HepG2 (cell line): Measurements from ENCODE around the gene FANCF. TPM values are rescaled to one million over a fixed set of nuclear protein-coding genes. Genes with fewer than 3 reads are reported as not detected.

Source experiments
- CBX5 ChIP-seq: sonication (generic); formaldehyde crosslinking; IDR thresholded peaks from 2 replicates; pipeline ENCODE4 v1.4.0; 2020; ENCODE audit warnings: missing genetic modification reagents, borderline replicate concordance
- HNF4A ChIP-seq: sonication (generic); formaldehyde crosslinking; IDR thresholded peaks from 2 replicates; pipeline ENCODE4 v1.4.0; 2020; ENCODE audit warnings: missing genetic modification reagents
- KLF16 ChIP-seq, 2 experiments: sonication (generic) in 1 of 2; formaldehyde crosslinking in 1 of 2; IDR thresholded peaks; 2 replicates each; pipeline versions ENCODE4 v1.6.1 to v1.8.0; 2016 to 2023; ENCODE audit warnings: missing genetic modification reagents in 2 of 2, missing compliant biosample characterization in 1 of 2
- SMAD9 ChIP-seq: sonication (generic); formaldehyde crosslinking; IDR thresholded peaks from 2 replicates; pipeline ENCODE4 v1.5.1; 2020; ENCODE audit warnings: mild to moderate bottlenecking, missing genetic modification reagents
- SOX13 ChIP-seq, 3 experiments: fragments of 450-650 bp in 1 of 3; sonication (generic) in 1 of 3; formaldehyde crosslinking in 1 of 3; IDR thresholded peaks in 2 of 3; conservative IDR thresholded peaks in 1 of 3; 2 replicates each; pipeline versions ENCODE4 v1.5.0 to v1.6.1; 2016 to 2020; ENCODE audit warnings: antibody characterized with exemption in 1 of 3, mild to moderate bottlenecking in 1 of 3, missing compliant biosample characterization in 1 of 3, missing genetic modification reagents in 1 of 3, moderate library complexity in 1 of 3
- SP1 ChIP-seq, 2 experiments: fragments of 450-650 bp in 1 of 2; sonication (generic) in 1 of 2; formaldehyde crosslinking in 1 of 2; IDR thresholded peaks; 2 replicates each; pipeline versions ENCODE4 v1.4.0 to v1.6.1; 2016 to 2020; ENCODE audit warnings: missing genetic modification reagents in 1 of 2
- SRSF9 ChIP-seq: fragments of 200-400 bp; formaldehyde crosslinking; IDR thresholded peaks from 2 replicates; pipeline ENCODE4 v1.6.1; 2018; ENCODE audit warnings: borderline replicate concordance, mild to moderate bottlenecking, low read depth, low read length; ENCODE audit not compliant: insufficient read depth, poor library complexity, severe bottlenecking
- ZNF274 ChIP-seq: sonication (generic); formaldehyde crosslinking; IDR thresholded peaks from 2 replicates; pipeline ENCODE4 v1.5.1; 2020; ENCODE audit warnings: mild to moderate bottlenecking, missing genetic modification reagents
- polyA plus RNA-seq, 8 experiments: library from polyadenylated mRNA; depleted of rRNA in 3 of 8; stranded (reverse) in 7 of 8; unstranded in 1 of 8; fragments of >200 nt; fragmentation: Illumina TruSeq in 4 of 8; extraction: Trizol in 4 of 8; gene quantifications; 2 replicates each; pipeline versions ENCODE4 v1.2.1 to v1.2.3, GENCODE V29; 2011 to 2016; ENCODE audit warnings: low read depth in 4 of 8, missing spikeins in 1 of 8, mixed read lengths in 1 of 8; ENCODE audit not compliant: insufficient read depth in 1 of 8
- total RNA-seq, 5 experiments: library from RNA; depleted of rRNA; stranded (reverse); fragments of >200 nt; fragmentation: Illumina TruSeq; extraction: Trizol; gene quantifications; 2 replicates each; pipeline ENCODE4 v1.2.3, GENCODE V29; 2016; ENCODE audit warnings: low read depth in 1 of 5
- TF ChIP-seq, protein P1 (sequence below): sonication (generic); formaldehyde crosslinking; IDR thresholded peaks from 2 replicates; pipeline ENCODE4 v1.4.0; 2020; ENCODE audit warnings: missing genetic modification reagents, mild to moderate bottlenecking, borderline replicate concordance
- TF ChIP-seq, protein P2 (sequence below): sonication (generic); formaldehyde crosslinking; IDR thresholded peaks from 2 replicates; pipeline ENCODE4 v1.4.0; 2020; ENCODE audit warnings: missing genetic modification reagents; ENCODE audit errors: not compliant biosample characterization
- TF ChIP-seq, protein P3 (sequence below): sonication (generic); formaldehyde crosslinking; IDR thresholded peaks from 2 replicates; pipeline ENCODE4 v1.4.0; 2020; ENCODE audit warnings: low read depth, missing genetic modification reagents
- TF ChIP-seq, protein P4 (sequence below): sonication (generic); formaldehyde crosslinking; IDR thresholded peaks from 2 replicates; pipeline ENCODE4 v1.8.1; 2023; ENCODE audit warnings: mild to moderate bottlenecking, moderate library complexity, missing genetic modification reagents
- TF ChIP-seq, protein P5 (sequence below): sonication (generic); formaldehyde crosslinking; IDR thresholded peaks from 2 replicates; pipeline ENCODE4 v1.4.0; 2020; ENCODE audit warnings: missing genetic modification reagents

Gene FANCF
- total and polyA plus RNA-seq, 2 of the 13 experiments (the other 11 are each of a cell fraction or from before 2014, with no cell fraction given): 2.5 to 9.7 TPM

DNA sequence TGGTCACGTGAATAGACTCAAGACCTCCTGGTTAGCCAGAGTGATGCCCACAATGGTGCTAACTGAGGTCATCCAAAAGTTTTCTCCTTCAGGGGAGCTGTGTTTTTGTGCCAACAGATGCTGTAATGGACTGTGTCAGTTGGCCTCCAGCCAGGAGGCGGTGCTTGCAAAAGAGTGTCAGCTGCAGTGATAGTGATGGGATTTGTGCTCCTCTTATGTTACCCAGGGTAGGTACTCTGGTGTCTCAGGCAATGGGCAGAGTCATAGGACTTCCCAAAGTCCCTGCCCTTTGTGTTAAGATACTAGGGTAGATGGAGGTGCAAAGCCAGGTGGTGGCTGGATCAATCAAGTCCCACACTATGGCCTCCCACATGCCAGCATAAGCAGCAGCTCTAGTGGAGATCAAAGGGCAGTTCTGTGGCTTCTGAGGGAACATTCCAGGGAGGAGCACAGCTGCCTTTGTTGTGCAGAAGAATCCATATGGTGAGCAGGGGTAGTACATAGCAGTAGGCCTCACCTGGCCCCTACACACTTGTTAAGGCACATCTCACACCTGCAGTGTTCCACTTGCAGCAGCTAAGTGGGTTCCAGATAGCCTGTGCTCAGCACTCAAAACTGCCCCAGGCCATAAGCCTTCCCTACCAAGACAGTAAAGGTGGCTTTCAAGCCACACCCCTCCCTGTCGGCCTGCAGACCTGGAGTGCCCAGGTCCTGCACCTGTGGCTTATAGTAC, 9.4 kb upstream of the FANCF start (continued):
- TF ChIP-seq, protein P1, sequence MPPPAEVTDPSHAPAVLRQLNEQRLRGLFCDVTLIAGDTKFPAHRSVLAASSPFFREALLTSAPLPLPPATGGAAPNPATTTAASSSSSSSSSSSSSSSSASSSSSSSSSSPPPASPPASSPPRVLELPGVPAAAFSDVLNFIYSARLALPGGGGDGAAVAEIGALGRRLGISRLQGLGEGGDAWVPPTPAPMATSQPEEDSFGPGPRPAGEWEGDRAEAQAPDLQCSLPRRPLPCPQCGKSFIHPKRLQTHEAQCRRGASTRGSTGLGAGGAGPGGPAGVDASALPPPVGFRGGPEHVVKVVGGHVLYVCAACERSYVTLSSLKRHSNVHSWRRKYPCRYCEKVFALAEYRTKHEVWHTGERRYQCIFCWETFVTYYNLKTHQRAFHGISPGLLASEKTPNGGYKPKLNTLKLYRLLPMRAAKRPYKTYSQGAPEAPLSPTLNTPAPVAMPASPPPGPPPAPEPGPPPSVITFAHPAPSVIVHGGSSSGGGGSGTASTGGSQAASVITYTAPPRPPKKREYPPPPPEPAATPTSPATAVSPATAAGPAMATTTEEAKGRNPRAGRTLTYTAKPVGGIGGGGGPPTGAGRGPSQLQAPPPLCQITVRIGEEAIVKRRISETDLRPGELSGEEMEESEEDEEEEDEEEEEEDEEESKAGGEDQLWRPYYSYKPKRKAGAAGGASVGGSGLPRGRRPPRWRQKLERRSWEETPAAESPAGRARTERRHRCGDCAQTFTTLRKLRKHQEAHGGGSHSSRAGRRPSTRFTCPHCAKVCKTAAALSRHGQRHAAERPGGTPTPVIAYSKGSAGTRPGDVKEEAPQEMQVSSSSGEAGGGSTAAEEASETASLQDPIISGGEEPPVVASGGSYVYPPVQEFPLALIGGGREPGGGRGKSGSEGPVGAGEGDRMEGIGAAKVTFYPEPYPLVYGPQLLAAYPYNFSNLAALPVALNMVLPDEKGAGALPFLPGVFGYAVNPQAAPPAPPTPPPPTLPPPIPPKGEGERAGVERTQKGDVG (CRISPR knock-in tag): no peak
- TF ChIP-seq, protein P2, sequence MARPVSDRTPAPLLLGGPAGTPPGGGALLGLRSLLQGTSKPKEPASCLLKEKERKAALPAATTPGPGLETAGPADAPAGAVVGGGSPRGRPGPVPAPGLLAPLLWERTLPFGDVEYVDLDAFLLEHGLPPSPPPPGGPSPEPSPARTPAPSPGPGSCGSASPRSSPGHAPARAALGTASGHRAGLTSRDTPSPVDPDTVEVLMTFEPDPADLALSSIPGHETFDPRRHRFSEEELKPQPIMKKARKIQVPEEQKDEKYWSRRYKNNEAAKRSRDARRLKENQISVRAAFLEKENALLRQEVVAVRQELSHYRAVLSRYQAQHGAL (CRISPR knock-in tag): no peak
- TF ChIP-seq, protein P3, sequence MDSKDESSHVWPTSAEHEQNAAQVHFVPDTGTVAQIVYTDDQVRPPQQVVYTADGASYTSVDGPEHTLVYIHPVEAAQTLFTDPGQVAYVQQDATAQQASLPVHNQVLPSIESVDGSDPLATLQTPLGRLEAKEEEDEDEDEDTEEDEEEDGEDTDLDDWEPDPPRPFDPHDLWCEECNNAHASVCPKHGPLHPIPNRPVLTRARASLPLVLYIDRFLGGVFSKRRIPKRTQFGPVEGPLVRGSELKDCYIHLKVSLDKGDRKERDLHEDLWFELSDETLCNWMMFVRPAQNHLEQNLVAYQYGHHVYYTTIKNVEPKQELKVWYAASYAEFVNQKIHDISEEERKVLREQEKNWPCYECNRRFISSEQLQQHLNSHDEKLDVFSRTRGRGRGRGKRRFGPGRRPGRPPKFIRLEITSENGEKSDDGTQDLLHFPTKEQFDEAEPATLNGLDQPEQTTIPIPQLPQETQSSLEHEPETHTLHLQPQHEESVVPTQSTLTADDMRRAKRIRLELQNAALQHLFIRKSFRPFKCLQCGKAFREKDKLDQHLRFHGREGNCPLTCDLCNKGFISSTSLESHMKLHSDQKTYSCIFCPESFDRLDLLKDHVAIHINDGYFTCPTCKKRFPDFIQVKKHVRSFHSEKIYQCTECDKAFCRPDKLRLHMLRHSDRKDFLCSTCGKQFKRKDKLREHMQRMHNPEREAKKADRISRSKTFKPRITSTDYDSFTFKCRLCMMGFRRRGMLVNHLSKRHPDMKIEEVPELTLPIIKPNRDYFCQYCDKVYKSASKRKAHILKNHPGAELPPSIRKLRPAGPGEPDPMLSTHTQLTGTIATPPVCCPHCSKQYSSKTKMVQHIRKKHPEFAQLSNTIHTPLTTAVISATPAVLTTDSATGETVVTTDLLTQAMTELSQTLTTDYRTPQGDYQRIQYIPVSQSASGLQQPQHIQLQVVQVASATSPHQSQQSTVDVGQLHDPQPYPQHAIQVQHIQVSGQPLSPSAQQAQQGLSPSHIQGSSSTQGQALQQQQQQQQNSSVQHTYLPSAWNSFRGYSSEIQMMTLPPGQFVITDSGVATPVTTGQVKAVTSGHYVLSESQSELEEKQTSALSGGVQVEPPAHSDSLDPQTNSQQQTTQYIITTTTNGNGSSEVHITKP: peak; percentile 97
- peak; percentile 73; the same call in 1 of the 2 replicates for TF ChIP-seq SOX13 (IDR thresholded peaks at IDR 0.05)
- peak in 1 of 2 experiments; percentile 89; a peak in 2 of 4 replicates for TF ChIP-seq SOX13 (CRISPR knock-in tag; conservative IDR thresholded peaks at IDR 0.05 in 1 of 2, IDR thresholded peaks at IDR 0.05 in 1 of 2)
- no peak for TF ChIP-seq ZNF274 (CRISPR knock-in tag)
- TF ChIP-seq CBX5: peak; percentile 51; the same call in 1 of the 2 replicates
- TF ChIP-seq SMAD9 (CRISPR knock-in tag): no peak
- no peak for TF ChIP-seq KLF16 (CRISPR knock-in tag; IDR thresholded peaks at IDR 0.05)
- TF ChIP-seq SP1 (IDR thresholded peaks at IDR 0.05): no peak
- TF ChIP-seq SP1 (CRISPR knock-in tag; IDR thresholded peaks at IDR 0.05): peak; percentile 50
- TF ChIP-seq, protein P4, sequence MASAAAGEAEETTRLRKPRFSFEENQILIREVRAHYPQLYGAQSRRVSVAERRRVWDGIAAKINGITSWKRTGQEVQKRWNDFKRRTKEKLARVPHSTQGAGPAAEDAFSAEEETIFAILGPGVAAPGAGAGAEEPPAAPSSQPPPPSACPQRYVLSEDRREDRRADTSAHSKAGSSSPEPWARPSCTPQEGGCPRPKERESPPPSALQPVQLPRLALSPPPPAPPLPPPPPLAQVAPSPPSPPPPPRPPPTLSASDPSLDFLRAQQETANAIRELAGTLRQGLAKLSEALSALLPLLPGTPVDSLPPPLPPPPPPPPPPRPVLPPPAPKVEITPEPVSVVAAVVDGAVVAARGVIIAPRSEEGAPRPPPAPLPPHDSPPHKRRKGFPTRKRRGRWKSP: no peak
- TF ChIP-seq HNF4A (CRISPR knock-in tag): peak; percentile 93
- no peak for TF ChIP-seq SRSF9
- TF ChIP-seq, protein P5, sequence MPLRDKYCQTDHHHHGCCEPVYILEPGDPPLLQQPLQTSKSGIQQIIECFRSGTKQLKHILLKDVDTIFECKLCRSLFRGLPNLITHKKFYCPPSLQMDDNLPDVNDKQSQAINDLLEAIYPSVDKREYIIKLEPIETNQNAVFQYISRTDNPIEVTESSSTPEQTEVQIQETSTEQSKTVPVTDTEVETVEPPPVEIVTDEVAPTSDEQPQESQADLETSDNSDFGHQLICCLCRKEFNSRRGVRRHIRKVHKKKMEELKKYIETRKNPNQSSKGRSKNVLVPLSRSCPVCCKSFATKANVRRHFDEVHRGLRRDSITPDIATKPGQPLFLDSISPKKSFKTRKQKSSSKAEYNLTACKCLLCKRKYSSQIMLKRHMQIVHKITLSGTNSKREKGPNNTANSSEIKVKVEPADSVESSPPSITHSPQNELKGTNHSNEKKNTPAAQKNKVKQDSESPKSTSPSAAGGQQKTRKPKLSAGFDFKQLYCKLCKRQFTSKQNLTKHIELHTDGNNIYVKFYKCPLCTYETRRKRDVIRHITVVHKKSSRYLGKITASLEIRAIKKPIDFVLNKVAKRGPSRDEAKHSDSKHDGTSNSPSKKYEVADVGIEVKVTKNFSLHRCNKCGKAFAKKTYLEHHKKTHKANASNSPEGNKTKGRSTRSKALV (CRISPR knock-in tag): no peak
